Urinary bladder (tissue), 4 donors: ENCODE measurements around the gene P2RX6. TPM values are rescaled to one million over a fixed set of nuclear protein-coding genes. Genes with fewer than 3 reads are reported as not detected.
"Not testable (repeated sequence)": the region's sequence is repeated elsewhere in the genome, so short reads cannot be mapped to it uniquely, and the experiment has no call there.

Source experiments
- DNase-seq: peaks from one replicate; pipeline ENCODE4 v3.0.0-alpha.2; 2015; ENCODE audit errors: extremely low spot score
- H3K27ac ChIP-seq: one replicate; pipeline ENCODE4 v1.5.1; 2013; ENCODE audit warnings: low read depth, mild to moderate bottlenecking, moderate library complexity
- H3K36me3 ChIP-seq: one replicate; pipeline ENCODE4 v1.6.1; 2013; ENCODE audit warnings: mild to moderate bottlenecking, moderate library complexity; ENCODE audit not compliant: insufficient read depth
- H3K4me1 ChIP-seq: one replicate; pipeline ENCODE4 v1.6.1; 2013; ENCODE audit warnings: mild to moderate bottlenecking, moderate library complexity; ENCODE audit not compliant: insufficient read depth
- H3K4me3 ChIP-seq: one replicate; pipeline ENCODE4 v1.5.1; 2013; ENCODE audit warnings: low read depth, low read length
- WGBS: extraction: QIAGEN DNeasy Blood & Tissue Kit; methylation state at CpG from one replicate; pipeline ENCODE4 v1.1.7; 2013; 5-methylcytosine and 5-hydroxymethylcytosine counted together
- polyA plus RNA-seq: library from polyadenylated mRNA; stranded (reverse); fragments of 200-250 nt; gene quantifications from one replicate; pipeline ENCODE4 v1.2.3, GENCODE V29; 2013
- total RNA-seq: library from RNA; depleted of rRNA; stranded (reverse); fragments of >200 nt; gene quantifications from one replicate; pipeline ENCODE4 v1.2.3, GENCODE V29; 2014
- donor health status: healthy with polysubstance abuse.
- donor health status: healthy.

The P2RX6 gene
- total and polyA plus RNA-seq, 2 donors: 0.74 to 0.96 TPM

GRCh38 chr22:21051145-21051830 lies 36.3 kb downstream of the P2RX6 start:
- no peak overlapping the region for H3K4me3 ChIP-seq
- DNase-seq: no peak
- no peaks in the 10 kb centered on the region for H3K4me1 ChIP-seq
- WGBS: 78% methylated on average over 9 of the region's 9 CpGs
- no peaks in the 10 kb centered on the region for H3K36me3 ChIP-seq
- no peak overlapping the region for H3K27ac ChIP-seq

- WGBS: 53% methylated on average over 8 of the region's 8 CpGs
- no peak for DNase-seq
- Histone ChIP-seq H3K27ac (no peak overlapping the region), H3K4me1 (no peaks in the 10 kb centered on the region), H3K4me3 (no peak overlapping the region), H3K36me3 (no peaks in the 10 kb centered on the region)
Observed at GRCh38 chr22:21051831-21052400, 37.0 kb downstream of the P2RX6 start.

- 76% methylated on average over 8 of the region's 8 CpGs for WGBS
- Histone ChIP-seq H3K4me3 (no peak overlapping the region), H3K27ac (no peak overlapping the region), H3K36me3 (no peaks in the 10 kb centered on the region), H3K4me1 (no peaks in the 10 kb centered on the region)
- DNase-seq: no peak
Observed at GRCh38 chr22:21052715-21053459, 37.9 kb downstream of the P2RX6 start.

GRCh38 chr22:21054046-21054713 lies 39.2 kb downstream of the P2RX6 start:
- H3K4me3 ChIP-seq: no peak overlapping the region
- no peak overlapping the region for H3K27ac ChIP-seq
- no peaks in the 10 kb centered on the region for H3K36me3 ChIP-seq
- 88% methylated on average over 15 of the region's 15 CpGs for WGBS
- no peak for DNase-seq
- H3K4me1 ChIP-seq: no peaks in the 10 kb centered on the region

- WGBS: 85% methylated on average over 11 of the region's 11 CpGs
- Histone ChIP-seq H3K27ac (no peak overlapping the region), H3K36me3 (no peaks in the 10 kb centered on the region), H3K4me3 (no peak overlapping the region), H3K4me1 (no peaks in the 10 kb centered on the region)
- no peak for DNase-seq
Observed at GRCh38 chr22:21054714-21055563, 40.0 kb downstream of the P2RX6 start.

GRCh38 chr22:21055564-21055834 lies 40.5 kb downstream of the P2RX6 start:
- 58% methylated on average over 4 of the region's 4 CpGs for WGBS
- Histone ChIP-seq H3K4me1 (no peaks in the 10 kb centered on the region), H3K4me3 (no peak overlapping the region), H3K27ac (no peak overlapping the region), H3K36me3 (no peaks in the 10 kb centered on the region)
- DNase-seq: no peak

- Histone ChIP-seq H3K4me3 (no peak overlapping the region), H3K4me1 (no peaks in the 10 kb centered on the region), H3K36me3 (no peaks in the 10 kb centered on the region), H3K27ac (no peak overlapping the region)
- no peak for DNase-seq
- WGBS: 38% methylated on average over 7 of the region's 7 CpGs
Observed at GRCh38 chr22:21055880-21056319, 40.9 kb downstream of the P2RX6 start.

- not testable (repeated sequence) for H3K36me3 ChIP-seq, DNase-seq, H3K4me3 ChIP-seq, H3K27ac ChIP-seq, H3K4me1 ChIP-seq
- 81% methylated on average over 7 of the region's 8 CpGs for WGBS
Observed at GRCh38 chr22:21060363-21060762, 45.4 kb downstream of the P2RX6 start.

GRCh38 chr22:21061660-21062321 lies 46.8 kb downstream of the P2RX6 start:
- WGBS: 93% methylated on average over 18 of the region's 18 CpGs
- not testable (repeated sequence) for H3K36me3 ChIP-seq, DNase-seq, H3K27ac ChIP-seq, H3K4me3 ChIP-seq, H3K4me1 ChIP-seq

- H3K27ac ChIP-seq, H3K4me1 ChIP-seq, H3K36me3 ChIP-seq, H3K4me3 ChIP-seq, DNase-seq: not testable (repeated sequence)
- WGBS: 75% methylated on average over 11 of the region's 11 CpGs
Observed at GRCh38 chr22:21064425-21064824, 49.5 kb downstream of the P2RX6 start.

GRCh38 chr22:21064917-21065864 lies 50.2 kb downstream of the P2RX6 start:
- no peak overlapping the region for H3K4me3 ChIP-seq
- WGBS: 64% methylated on average over 13 of the region's 13 CpGs
- no peak overlapping the region for H3K27ac ChIP-seq
- H3K4me1 ChIP-seq: no peaks in the 10 kb centered on the region
- no peaks in the 10 kb centered on the region for H3K36me3 ChIP-seq
- DNase-seq: no peak
